SU-DHL-6 (cell line): ENCODE measurements around the gene CDSN.

Experiments
- H2AFZ ChIP-seq: fragments of 200-600 bp; sonication (generic); 2 replicates; pipeline ENCODE4 v1.6.1; 2014; ENCODE audit warnings: low read depth, mild to moderate bottlenecking, moderate library complexity, mixed read lengths, antibody characterized with exemption, low read length; ENCODE audit not compliant: severe bottlenecking
- H3F3A ChIP-seq: fragments of 200-600 bp; shearing (Covaris generic); 2 replicates; pipeline ENCODE4 v1.6.0; 2016; ENCODE audit warnings: antibody characterized with exemption, mild to moderate bottlenecking; ENCODE audit not compliant: insufficient read depth
- H3K27ac ChIP-seq: fragments of 200-600 bp; sonication (generic); 2 replicates; pipeline ENCODE4 v1.5.1; 2016; ENCODE audit warnings: low read depth, mild to moderate bottlenecking, low read length, moderate library complexity, mixed read lengths
- H3K27me3 ChIP-seq: fragments of 200-600 bp; sonication (generic), shearing (Covaris generic); 2 replicates; pipeline ENCODE4 v1.6.0; 2014; ENCODE audit warnings: mild to moderate bottlenecking, low read length
- H3K36me3 ChIP-seq: fragments of 200-600 bp; sonication (generic); 2 replicates; pipeline ENCODE4 v1.6.1; 2014; ENCODE audit warnings: mild to moderate bottlenecking, low read length, mixed read lengths
- H3K4me2 ChIP-seq: fragments of 300-600, 200-600 bp; shearing (Covaris generic), sonication (generic); 2 replicates; pipeline ENCODE4 v1.6.0; 2014; ENCODE audit warnings: low read length, low read depth, mild to moderate bottlenecking; ENCODE audit not compliant: poor library complexity, severe bottlenecking
- H3K4me3 ChIP-seq: fragments of 200-600 bp; sonication (generic); 2 replicates; pipeline ENCODE4 v1.5.1; 2014; ENCODE audit warnings: antibody characterized with exemption, low read length, mild to moderate bottlenecking, mixed read lengths; ENCODE audit not compliant: insufficient read depth, poor library complexity, severe bottlenecking
- H3K79me2 ChIP-seq: fragments of 200-600 bp; sonication (generic); 2 replicates; pipeline ENCODE4 v1.6.1; 2014; ENCODE audit warnings: mild to moderate bottlenecking, low read length, moderate library complexity; ENCODE audit not compliant: insufficient read depth
- H3K9ac ChIP-seq: fragments of 200-600 bp; sonication (generic); 2 replicates; pipeline ENCODE4 v1.7.0; 2014; ENCODE audit warnings: mild to moderate bottlenecking, low read length
- H3K9me2 ChIP-seq: fragments of 200-600 bp; sonication (generic); replicated peaks from 2 replicates; pipeline ENCODE4 v1.6.1; 2014; ENCODE audit warnings: low read length; ENCODE audit not compliant: insufficient read depth
- H3K9me3 ChIP-seq: fragments of 200-600 bp; sonication (generic); 2 replicates; pipeline ENCODE4 v1.6.1; 2014; ENCODE audit warnings: low read length, mixed read lengths; ENCODE audit not compliant: insufficient read depth
- H4K20me1 ChIP-seq: fragments of 200-600 bp; sonication (generic); 2 replicates; pipeline ENCODE4 v1.6.1; 2014; ENCODE audit warnings: low read depth, mild to moderate bottlenecking, antibody characterized with exemption, low read length, moderate library complexity, mixed read lengths
- EZH2phosphoT487 ChIP-seq: fragments of 200-600 bp; sonication (generic), shearing (Covaris generic); conservative IDR thresholded peaks from 2 replicates; pipeline ENCODE4 v1.6.1; 2018; ENCODE audit warnings: mild to moderate bottlenecking, antibody characterized with exemption, low read length, moderate library complexity, mixed read lengths
- TF ChIP-seq, protein P1 (sequence below): fragments of 200-600 bp; sonication (generic); IDR thresholded peaks from one replicate; pipeline ENCODE4 v1.5.1; 2017; ENCODE audit warnings: antibody characterized with exemption, mild to moderate bottlenecking, low read length, moderate library complexity; ENCODE audit not compliant: insufficient read depth, poor library complexity, severe bottlenecking

Gene CDSN

DNA sequence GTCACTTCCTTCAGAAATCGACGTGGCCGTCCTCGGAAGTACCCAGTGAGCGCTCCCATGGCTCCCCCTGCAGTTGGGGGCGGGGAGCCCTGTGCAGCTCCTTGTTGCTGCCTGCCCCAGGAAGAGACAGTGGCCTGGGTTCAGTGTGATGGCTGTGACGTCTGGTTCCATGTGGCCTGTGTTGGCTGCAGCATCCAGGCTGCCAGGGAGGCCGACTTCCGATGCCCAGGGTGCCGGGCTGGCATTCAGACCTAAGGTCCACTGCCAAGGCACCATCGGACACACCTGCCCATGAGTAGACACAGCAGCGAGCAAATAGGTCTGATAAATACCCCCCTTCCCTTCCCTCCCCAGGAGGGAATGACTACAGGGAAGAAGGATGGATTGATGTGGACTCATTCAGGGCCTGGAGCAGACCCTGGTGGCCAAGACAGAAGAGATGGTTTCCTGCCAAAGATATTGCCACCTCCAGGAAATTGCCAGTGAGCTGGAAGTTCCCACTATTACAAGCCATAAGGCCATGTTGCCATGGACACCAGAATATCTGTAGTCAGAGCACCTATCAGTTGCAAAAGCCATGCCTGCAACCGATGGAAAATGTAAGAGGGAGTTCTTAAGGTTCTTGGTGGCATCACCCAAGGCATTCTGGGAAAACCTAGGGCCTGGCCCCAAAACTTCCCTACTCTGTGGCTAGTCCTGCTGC is 42.4 kb upstream of the CDSN start:
- H3K9ac ChIP-seq: no peak overlapping the region
- H4K20me1 ChIP-seq: peaks cover 3% of the 10 kb centered on the region; the same call in 1 of the 2 replicates
- H3K27ac ChIP-seq: no peak overlapping the region
- H3K27me3 ChIP-seq: no peaks in the 10 kb centered on the region
- H2AFZ ChIP-seq: no peak overlapping the region
- no peaks in the 10 kb centered on the region for H3K9me2 ChIP-seq
- H3K9me3 ChIP-seq: no peaks in the 10 kb centered on the region
- 0 out of 2 replicates have a peak, but pooled peaks cover 5% of the 10 kb centered on the region for H3F3A ChIP-seq
- no peak overlapping the region for H3K4me3 ChIP-seq
- no peak overlapping the region for H3K4me2 ChIP-seq
- TF ChIP-seq, protein P1, sequence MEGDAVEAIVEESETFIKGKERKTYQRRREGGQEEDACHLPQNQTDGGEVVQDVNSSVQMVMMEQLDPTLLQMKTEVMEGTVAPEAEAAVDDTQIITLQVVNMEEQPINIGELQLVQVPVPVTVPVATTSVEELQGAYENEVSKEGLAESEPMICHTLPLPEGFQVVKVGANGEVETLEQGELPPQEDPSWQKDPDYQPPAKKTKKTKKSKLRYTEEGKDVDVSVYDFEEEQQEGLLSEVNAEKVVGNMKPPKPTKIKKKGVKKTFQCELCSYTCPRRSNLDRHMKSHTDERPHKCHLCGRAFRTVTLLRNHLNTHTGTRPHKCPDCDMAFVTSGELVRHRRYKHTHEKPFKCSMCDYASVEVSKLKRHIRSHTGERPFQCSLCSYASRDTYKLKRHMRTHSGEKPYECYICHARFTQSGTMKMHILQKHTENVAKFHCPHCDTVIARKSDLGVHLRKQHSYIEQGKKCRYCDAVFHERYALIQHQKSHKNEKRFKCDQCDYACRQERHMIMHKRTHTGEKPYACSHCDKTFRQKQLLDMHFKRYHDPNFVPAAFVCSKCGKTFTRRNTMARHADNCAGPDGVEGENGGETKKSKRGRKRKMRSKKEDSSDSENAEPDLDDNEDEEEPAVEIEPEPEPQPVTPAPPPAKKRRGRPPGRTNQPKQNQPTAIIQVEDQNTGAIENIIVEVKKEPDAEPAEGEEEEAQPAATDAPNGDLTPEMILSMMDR: no peak
- no peak for TF ChIP-seq EZH2phosphoT487
- H3K79me2 ChIP-seq: peaks cover 19% of the 10 kb centered on the region
- H3K36me3 ChIP-seq: peaks cover 9% of the 10 kb centered on the region; the same call in 1 of the 2 replicates

DNA sequence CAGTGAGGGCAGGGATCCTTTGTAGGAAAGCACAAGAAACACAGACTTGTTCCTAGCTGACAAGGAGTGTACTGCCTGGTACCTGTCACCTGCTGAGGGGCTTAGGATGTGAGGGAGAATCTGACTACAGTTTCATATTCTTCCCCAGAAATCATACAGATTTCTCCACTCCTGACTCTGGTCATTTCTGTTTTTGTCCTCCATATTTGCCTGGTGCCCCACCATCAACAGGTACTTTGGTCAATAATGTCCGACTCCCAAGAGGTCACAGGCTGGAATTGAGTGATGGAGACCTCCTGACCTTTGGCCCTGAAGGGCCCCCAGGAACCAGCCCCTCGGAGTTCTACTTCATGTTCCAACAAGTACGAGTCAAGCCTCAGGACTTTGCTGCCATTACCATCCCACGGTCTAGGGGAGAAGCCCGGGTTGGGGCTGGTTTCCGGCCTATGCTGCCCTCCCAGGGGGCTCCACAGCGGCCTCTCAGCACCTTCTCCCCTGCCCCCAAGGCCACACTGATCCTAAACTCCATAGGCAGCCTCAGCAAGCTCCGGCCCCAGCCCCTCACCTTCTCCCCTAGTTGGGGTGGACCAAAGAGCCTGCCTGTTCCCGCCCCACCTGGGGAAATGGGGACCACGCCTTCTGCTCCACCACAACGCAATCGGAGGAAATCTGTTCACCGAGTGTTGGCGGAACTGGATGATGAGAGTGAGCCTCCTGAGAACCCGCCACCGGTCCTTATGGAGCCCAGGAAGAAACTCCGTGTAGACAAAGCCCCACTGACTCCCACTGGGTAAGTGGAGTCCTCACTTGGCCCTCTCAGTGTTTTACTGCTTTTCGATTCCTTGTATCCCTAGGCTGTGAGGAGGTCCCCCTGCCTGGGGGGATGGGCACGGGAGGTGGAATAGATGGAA is 41.2 kb upstream of the CDSN start:
- Histone ChIP-seq H3F3A (0 out of 2 replicates have a peak, but pooled peaks cover 5% of the 10 kb centered on the region), H3K9ac (no peak overlapping the region), H4K20me1 (peaks cover 3% of the 10 kb centered on the region; the same call in 1 of the 2 replicates), H3K27ac (no peak overlapping the region), H3K4me3 (no peak overlapping the region), H3K4me2 (no peak overlapping the region), H3K9me2 (no peaks in the 10 kb centered on the region), H3K27me3 (no peaks in the 10 kb centered on the region), H2AFZ (no peak overlapping the region), H3K36me3 (peaks cover 12% of the 10 kb centered on the region; the same call in 1 of the 2 replicates), H3K79me2 (peaks cover 26% of the 10 kb centered on the region), H3K9me3 (no peaks in the 10 kb centered on the region)
- no peak for TF ChIP-seq EZH2phosphoT487
- TF ChIP-seq, protein P1: no peak

DNA sequence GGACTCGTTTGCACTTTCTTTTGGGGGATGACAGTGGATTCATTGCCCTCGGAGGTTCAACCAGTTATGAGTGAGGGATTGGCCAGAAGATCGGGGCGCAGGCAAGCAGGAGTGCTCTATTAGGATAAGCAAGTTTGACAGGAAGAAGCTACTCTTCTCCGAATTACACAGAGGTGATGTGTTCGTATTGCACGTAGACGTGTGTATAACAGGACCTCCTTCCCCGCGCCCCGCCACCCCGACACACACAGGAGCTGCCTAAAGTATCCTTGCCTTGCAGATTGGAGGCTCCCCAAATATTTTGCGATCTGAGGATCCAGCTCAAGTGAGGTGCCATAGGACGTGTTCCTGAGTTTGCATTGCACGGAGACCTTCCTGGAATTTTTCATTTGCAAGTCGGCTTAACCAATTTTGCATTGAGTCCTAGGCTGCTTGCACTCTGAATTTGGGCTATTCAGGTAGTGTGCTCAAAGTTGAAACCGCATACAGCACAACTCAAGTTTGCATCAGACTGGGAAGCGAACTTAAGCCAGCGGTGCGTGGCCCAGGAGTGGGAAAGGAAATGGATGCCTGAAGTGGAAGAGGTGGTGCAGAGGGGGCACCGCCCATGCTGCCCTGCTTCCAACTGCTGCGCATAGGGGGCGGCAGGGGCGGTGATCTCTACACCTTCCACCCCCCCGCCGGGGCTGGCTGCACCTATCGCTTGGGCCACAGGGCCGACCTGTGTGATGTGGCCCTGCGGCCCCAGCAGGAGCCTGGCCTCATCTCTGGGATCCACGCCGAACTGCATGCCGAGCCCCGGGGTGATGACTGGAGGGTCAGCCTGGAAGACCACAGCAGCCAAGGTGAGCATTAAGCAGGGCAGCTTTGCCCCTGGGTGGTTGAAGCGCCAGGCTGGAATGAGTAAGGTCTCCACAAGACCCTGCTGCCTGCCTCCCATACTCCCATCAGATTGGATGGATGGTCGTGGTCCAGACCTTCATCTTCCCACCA is 38.9 kb upstream of the CDSN start:
- peak overlapping the region; percentile 80 for H3K4me2 ChIP-seq
- H3K4me3 ChIP-seq: peak overlapping the region; percentile 85
- peaks cover 14% of the 10 kb centered on the region; the same call in 1 of the 2 replicates for H3K36me3 ChIP-seq
- peak overlapping the region; percentile 47 for H2AFZ ChIP-seq
- no peaks in the 10 kb centered on the region for H3K9me3 ChIP-seq
- H3K9ac ChIP-seq: peak overlapping the region; percentile 76
- no peaks in the 10 kb centered on the region for H3K27me3 ChIP-seq
- peaks cover 26% of the 10 kb centered on the region for H3K79me2 ChIP-seq
- peaks cover 3% of the 10 kb centered on the region; the same call in 1 of the 2 replicates for H4K20me1 ChIP-seq
- H3F3A ChIP-seq: 0 out of 2 replicates have a peak, but pooled peaks cover 5% of the 10 kb centered on the region
- TF ChIP-seq, protein P1: peak; percentile 28
- TF ChIP-seq EZH2phosphoT487: no peak
- H3K27ac ChIP-seq: peak overlapping the region; percentile 60
- H3K9me2 ChIP-seq: no peaks in the 10 kb centered on the region
